Inflammatory macrophage treated with lipopolysaccharide for 1 hour (primary cell): Measurements from ENCODE around the gene CPN2.

Source experiments
- DNase-seq, 2 donors: peaks; one replicate each; pipeline ENCODE4 v3.0.0-alpha.2; 2020 to 2022

Gene CPN2

GRCh38 chr3:194326968-194327217 lies 24.2 kb downstream of the CPN2 start:
- no peak for DNase-seq

- no peak for DNase-seq
These were observed 24.7 kb downstream of the CPN2 start for GRCh38 chr3:194326192-194326967.

- DNase-seq: no peak
These were observed 25.5 kb downstream of the CPN2 start for GRCh38 chr3:194325424-194326153.

- DNase-seq: no peak
These were observed 26.3 kb downstream of the CPN2 start for GRCh38 chr3:194324823-194325327.

GRCh38 chr3:194323785-194324735 lies 27.1 kb downstream of the CPN2 start:
- DNase-seq: peak; percentile 30 to 58

GRCh38 chr3:194322678-194323211 lies 28.4 kb downstream of the CPN2 start:
- DNase-seq: peak in 1 of 2 donors; percentile 43

- no peak for DNase-seq
These were observed 29.2 kb downstream of the CPN2 start for GRCh38 chr3:194321693-194322640.

- DNase-seq: no peak
These were observed 30.3 kb downstream of the CPN2 start for GRCh38 chr3:194320744-194321243.

GRCh38 chr3:194320100-194320499 lies 31.0 kb downstream of the CPN2 start:
- no peak for DNase-seq

GRCh38 chr3:194318511-194319161 lies 32.5 kb downstream of the CPN2 start:
- no peak for DNase-seq

- no peak for DNase-seq
These were observed 34.2 kb downstream of the CPN2 start for GRCh38 chr3:194316918-194317317.

GRCh38 chr3:194315965-194316361 lies 35.2 kb downstream of the CPN2 start:
- no peak for DNase-seq

- peak; percentile 44 to 92 for DNase-seq
These were observed 35.8 kb downstream of the CPN2 start for GRCh38 chr3:194315088-194315964.

- no peak for DNase-seq
These were observed 36.6 kb downstream of the CPN2 start for GRCh38 chr3:194314388-194315068.

GRCh38 chr3:194313560-194314387 lies 37.4 kb downstream of the CPN2 start:
- DNase-seq: no peak

GRCh38 chr3:194312743-194313281 lies 38.3 kb downstream of the CPN2 start:
- DNase-seq: no peak

GRCh38 chr3:194312186-194312742 lies 38.9 kb downstream of the CPN2 start:
- no peak for DNase-seq

- DNase-seq: no peak
These were observed 40.1 kb downstream of the CPN2 start for GRCh38 chr3:194311000-194311399.
